ENCODE results near the gene HECTD3.

The HECTD3 gene

GRCh38 chr1:45010855-45011811 is at the start of gene HECTD3:
Gene HECTD3, minus strand, starts transcription at chr1:45011324. Its CDS starts 67 bp downstream, at chr1:45011257.
- DNase-seq (ENCODE audit: low read depth) = peak; percentile 52

DNA sequence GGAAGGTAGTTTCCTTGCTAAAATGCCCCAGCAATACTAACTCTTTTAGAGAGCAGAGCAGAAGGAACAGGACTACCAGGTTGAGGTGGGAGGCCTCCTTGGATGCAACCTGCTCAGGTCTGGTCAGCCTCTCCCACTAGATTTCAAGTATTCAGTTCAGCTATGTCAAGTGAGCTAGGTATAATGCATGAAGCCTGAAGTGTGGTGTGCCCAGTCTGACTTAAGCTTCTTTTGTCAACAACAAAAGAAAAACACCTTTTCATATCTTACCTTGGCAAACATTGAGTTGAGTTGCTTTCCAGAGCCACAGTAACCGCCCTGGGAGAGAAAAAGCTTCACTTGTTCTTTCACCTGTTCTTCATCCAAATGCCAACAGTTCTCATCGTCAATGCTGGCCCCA is 48.7 kb upstream of the HECTD3 start:
- DNase-seq (ENCODE audit: low read depth) = no peak

DNA sequence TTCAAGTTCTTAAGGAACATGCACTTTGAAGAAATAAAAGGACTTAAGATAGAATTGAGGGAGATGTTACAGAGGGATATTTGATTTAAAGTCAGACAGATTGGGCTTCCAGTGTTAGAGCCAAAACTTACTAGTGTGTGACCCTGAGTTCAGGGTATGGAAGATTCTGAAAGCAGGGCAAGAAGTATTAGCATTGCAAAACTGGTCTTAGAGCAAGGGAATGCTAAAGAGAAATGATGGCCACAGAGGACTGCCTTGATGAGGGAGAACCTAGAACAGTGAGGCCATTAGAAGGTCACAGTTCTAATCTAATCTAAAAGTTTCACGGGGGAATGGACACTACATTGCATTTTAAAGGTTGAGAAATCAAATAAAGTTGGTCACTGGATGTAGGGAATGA is 46.4 kb upstream of the HECTD3 start:
- no peak for DNase-seq (ENCODE audit: low read depth)

DNA sequence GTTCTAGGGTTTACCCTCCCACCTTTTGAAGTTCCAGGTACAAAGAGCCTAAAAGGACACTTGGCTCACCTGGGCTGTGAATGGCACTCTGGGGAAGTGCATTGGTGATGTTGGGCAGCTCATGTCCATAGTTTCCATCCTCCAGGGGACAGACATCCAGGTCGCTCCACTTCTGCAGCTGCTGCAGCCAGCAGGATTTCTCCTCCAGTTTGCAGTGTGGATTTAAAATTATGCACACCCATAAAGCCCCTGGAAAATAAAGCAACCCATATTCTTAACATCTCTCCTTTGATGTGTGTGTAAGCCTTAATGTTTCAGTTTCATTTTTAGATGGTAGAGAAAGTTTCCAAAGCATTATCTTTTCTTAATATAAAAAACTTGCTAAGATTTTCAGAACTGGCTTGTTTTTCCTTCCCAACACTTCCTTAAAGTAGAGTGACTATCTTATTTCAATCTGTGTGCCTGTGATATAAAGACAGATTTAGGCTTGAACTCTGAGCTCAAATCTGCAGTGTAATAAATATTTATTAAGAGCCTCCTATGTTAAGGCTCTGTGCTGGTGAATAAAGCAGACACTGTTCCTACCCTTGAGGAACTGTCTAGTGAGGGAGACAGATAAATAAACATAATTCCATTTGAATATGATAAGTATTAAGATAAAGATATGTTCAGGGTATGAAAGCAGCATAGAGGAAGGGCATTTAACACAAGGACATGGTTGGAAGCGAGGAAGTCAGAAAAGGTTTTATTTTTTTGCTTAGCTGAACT is 40.1 kb upstream of the HECTD3 start:
- DNase-seq (ENCODE audit: low read depth) = no peak

- DNase-seq (ENCODE audit: low read depth) = no peak
These were observed 35.9 kb upstream of the HECTD3 start for GRCh38 chr1:45047032-45047431.

DNA sequence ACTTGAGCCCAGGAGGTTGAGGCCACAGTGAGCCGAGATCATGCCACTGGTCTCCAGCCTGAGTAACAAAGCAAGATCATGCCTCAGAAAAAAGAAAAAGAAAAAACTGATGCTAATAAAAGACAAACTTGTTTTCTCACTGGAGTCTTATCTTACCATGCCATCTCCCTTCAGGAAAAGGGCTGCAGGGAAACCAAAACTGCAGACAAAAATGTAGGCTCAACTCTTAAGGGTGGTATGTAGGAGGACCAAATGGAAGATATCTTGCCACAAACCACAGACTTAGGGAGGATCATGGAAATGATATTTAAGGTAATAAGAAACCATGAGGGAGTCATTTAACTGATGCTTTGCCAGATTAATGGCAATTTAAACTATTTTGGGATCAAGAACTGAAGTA is 33.8 kb upstream of the HECTD3 start:
- no peak for DNase-seq (ENCODE audit: low read depth)

- DNase-seq (ENCODE audit: low read depth) = no peak
These were observed 32.0 kb upstream of the HECTD3 start for GRCh38 chr1:45043094-45043493.

- no peak for DNase-seq (ENCODE audit: low read depth)
These were observed 29.2 kb upstream of the HECTD3 start for GRCh38 chr1:45040297-45040696.

DNA sequence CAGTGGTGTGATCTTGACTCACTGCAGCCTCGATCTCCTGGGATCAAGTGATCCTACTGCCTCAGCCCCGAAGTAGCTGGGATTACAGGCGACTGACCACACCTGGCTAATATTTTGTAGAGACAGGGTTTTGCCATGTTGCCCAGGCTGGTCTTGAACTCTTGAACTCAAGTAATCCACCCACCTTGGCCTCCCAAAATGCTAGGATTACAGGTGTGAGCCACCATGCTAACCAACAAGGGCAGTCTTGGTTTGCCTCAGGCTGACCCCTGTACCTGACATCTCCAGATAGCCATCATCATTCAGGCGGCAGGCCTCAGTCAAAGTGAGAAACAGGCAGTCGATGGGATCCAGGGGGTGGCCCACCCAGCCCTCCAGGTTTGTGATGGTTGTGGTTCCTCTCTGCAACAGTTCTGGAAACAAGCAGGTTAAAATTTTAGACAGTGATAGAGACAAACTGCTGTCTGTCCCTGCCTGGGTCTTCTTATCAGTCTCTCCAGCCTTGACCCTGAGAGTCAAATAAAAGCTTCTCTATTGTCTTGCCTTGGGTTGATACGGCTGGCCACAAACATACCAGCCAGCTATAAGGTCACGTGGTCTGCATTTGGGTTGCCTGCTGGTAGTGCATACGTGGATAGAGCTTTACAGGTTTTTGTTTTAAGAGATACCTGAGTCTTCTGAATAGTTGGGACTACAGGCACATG is 27.7 kb upstream of the HECTD3 start:
- DNase-seq (ENCODE audit: low read depth) = no peak

- DNase-seq (ENCODE audit: low read depth) = no peak
These were observed 27.1 kb upstream of the HECTD3 start for GRCh38 chr1:45038240-45038639.

- DNase-seq (ENCODE audit: low read depth) = no peak
These were observed 26.3 kb upstream of the HECTD3 start for GRCh38 chr1:45037456-45037855.

- no peak for DNase-seq (ENCODE audit: low read depth)
These were observed 24.6 kb upstream of the HECTD3 start for GRCh38 chr1:45035631-45036301.

GRCh38 chr1:45033356-45033755 is 22.2 kb upstream of the HECTD3 start:
- DNase-seq (ENCODE audit: low read depth) = no peak

GRCh38 chr1:45032837-45033236 is 21.7 kb upstream of the HECTD3 start:
- no peak for DNase-seq (ENCODE audit: low read depth)

- no peak for DNase-seq (ENCODE audit: low read depth)
These were observed 15.3 kb upstream of the HECTD3 start for GRCh38 chr1:45026446-45026845.

DNA sequence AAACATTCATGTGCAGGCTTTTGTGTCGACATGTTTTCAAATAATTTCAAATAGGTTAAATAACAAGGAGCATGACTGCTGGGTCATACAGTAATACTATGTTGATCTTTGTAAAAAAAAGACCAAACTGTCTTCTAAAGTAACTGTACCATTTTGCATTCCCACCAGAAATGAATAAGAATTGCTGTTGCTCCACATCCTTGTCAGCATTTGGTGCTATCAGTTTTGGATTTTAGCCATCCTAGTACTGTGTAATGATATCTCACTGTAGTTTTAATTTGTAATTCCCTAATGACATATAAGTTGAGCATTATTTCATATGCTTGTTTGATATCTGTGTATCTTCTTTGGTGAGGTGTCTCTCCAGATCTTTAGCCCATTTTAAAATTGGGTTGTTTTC is 12.5 kb upstream of the HECTD3 start:
- DNase-seq (ENCODE audit: low read depth) = no peak

GRCh38 chr1:45018599-45019230 is 7.6 kb upstream of the HECTD3 start:
- peak; percentile 42 for DNase-seq (ENCODE audit: low read depth)

DNA sequence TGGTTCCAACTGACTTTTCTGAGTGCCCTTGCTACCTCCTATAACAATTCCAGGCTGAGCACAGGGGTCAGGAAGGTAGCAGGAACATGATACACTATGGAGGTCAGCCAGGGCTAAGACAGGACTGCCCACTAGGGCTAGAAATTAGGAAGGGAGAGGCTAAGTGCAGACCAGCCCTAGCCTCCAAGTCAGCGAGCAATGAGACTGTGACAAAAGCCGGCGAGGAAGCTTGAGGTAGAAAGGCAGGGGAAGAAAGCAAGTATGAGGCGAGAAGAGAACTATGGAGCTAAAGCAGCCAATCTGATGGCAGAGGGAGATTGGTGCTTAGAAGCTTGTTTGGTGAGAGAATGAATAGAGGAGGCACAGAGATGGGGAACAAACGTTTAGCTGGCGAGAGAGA is 5.6 kb upstream of the HECTD3 start:
- DNase-seq (ENCODE audit: low read depth) = no peak

- no peak for DNase-seq (ENCODE audit: low read depth)
These were observed 5.1 kb upstream of the HECTD3 start for GRCh38 chr1:45016090-45016697.

- no peak for DNase-seq (ENCODE audit: low read depth)
These were observed 4.6 kb upstream of the HECTD3 start for GRCh38 chr1:45015683-45016082.

Measured in stimulated activated CD4-positive, alpha-beta T cell treated with anti-CD3 and anti-CD28 coated beads, Interleukin-2, amount 100 ng/mL, for 4 hours (primary cell).